CMK (cell line): ENCODE data around the gene C11orf16.
"Not testable (repeated sequence)": the region's sequence is repeated elsewhere in the genome, so short reads cannot be mapped to it uniquely, and the experiment has no call there.

Experiments used
- DNase-seq: peaks from one replicate; pipeline ENCODE4 v3.0.0-alpha.2; 2010; ENCODE audit warnings: low read depth

The C11orf16 gene

DNA sequence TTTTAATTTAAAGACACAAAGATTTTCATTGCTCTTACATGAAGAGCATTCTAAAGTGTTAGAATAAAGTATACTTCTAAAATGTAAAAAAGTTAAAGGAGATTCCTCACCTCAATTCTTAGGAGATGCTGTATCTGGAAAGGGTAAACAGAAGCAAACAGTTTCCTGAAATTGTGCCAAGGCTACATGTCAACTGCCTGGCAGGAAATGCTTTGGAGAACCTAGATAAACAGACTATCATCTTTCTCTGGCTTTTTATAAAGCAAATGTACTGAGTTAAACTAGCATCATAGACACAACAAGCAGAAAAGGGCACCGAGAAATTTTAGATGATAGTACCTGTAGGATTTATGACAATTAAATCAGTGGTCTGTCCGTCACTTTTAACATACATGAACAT, 46.4 kb downstream of the C11orf16 start:
- no peak for DNase-seq

DNA sequence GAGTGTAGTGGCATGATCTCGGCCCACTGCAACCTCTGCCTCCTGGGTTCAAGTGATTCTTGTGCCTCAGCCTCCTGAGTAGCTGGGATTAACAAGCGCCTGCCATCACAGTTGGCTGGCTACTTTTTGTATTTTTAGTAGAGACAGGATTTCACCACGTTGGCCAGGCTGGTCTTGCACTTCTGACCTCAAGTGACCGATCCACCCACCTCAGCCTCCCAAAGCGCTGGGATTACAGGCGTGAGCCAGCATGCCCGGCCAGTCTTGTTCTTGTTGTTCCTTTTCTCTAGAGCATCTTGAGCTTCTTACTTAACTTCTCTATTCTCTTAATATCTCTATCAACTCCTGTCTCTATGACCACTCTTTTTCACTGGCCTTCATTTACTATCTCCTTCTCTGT, 51.2 kb downstream of the C11orf16 start:
- not testable (repeated sequence) for DNase-seq

DNA sequence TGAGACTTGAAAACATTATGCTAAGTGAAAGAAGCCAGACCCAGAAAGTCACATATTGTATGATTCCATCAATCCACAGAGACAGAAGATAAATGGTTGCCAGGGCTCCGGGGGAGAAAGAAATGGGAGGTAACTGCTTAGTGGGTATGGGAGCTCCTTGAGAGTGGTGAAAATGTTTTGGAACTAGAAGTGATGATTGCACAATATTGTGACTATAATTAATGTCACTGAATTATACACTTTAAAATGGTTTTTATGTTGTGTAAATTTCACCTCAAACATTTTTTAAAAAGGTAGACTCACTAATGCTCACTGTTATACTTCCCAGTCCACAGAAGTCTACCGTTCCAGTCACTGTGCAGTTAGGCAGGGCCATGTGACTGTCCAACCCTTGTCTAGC, 54.0 kb downstream of the C11orf16 start:
- no peak for DNase-seq

DNA sequence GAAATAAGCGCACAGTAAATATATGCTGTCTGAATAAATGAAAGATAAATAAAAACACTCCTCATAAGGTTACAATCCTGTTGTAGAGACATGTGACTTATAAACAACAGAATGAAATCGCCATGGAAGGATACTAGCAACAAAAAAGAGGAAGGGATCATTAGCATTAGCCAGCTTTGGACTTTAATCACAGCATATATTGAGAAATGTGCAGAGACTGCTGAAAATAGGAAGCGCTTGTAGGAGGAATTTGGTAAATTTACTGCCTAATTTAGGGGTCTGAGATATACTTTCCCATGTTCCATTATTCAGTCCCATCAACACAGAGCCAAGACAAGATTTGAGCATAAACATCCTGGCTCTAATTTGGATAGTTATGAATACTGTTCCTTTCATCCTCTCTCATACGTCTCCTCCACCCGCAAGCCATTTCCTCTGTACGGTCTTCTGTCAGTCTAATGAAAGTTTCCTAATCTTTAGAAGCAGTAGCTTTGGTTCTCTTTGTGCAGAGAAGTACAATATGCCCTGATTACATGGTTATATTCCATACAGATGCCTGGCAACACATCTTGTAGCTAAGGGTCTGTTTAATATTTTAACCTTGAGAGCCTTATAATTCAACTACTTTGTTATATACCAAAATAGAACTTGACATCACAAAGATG, 58.9 kb downstream of the C11orf16 start:
- no peak for DNase-seq

DNA sequence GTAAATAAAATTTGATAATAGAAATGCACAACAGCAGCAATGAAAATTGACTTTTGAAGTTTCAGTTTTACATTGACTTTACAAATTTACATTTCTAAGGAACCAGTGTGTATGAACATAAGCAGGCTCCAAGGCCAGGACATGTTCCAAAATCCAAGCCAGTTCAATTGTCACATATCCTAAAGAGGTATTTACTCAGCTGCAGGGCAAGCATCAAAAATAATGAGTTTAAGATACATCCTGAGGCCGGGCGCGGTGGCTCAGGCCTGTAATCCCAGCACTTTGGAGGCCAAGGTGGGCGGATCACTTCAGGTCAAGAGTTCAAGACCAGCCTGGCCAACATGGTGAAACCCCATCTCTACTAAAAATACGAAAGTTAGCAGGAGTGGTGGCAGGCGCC, 60.8 kb downstream of the C11orf16 start:
- no peak for DNase-seq

DNA sequence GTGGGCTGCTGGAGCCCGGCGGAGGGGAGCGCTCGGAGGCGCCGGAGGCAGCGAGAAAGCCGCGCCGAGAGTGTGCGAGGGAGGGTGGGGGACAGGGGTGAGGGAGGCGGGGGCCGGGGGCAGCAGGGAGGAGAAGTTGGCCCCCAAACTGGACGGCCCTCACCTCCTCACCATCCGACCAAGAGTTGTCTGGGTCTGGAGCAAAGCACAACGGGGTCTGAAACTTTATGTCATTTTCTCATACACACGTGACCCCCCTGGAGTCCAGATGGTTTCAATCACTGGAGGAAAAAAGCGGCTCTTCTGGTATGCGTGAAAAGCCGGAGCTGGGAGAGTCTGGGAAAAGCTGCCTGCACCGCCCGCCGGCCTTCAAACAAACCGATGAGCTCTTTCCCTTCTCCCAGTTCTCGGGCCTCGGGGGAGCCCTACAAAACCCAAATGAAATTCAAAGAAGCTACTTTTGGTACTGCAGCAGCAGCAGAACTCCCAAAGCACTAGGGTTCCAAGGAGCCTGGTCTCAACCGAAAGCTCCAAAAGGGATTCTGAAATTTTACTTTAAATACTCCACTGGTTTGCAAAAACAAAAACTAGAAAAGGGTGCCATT, 61.5 kb downstream of the C11orf16 start:
- no peak for DNase-seq

DNA sequence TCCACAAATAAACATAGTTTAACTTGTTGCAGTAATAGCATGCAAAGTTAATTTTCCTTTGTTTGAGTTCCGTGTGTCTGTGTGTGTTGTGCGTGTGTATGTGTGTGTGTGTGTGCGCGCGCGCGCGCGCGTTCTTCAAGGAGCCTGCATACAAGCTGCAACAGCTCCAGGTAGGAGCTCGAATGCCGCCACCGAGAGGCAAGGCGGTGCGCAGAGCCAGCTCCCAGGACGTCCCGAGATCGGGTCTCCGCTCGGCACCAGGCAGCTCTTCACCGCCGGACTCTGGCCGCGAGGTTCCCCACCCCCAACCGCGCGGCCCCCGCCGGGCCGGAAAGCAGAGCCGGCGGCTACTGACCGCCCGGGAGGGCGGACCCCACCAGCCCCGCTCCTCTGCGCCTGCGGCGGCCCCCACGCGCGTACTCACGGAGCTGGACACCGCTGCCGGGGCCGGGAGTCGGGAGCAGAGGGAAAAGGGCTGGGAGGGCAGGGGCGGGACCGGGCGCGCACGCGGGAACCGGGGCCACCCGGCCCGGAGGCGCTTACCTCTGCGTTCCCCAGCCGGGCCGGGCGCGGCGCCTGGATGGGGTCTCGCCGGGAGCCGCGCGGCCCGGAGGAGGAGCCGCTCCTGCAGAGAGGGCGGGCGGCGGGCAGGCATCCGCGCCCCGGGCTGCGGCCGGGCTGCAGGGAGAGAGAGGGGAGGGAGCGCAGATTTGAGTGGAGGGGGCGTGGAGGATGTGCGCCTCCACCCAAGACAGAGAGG, 62.2 kb downstream of the C11orf16 start:
- no peak for DNase-seq
